ENCODE data around the gene CD99L2. TPM values are rescaled to one million over a fixed set of nuclear protein-coding genes. Genes with fewer than 3 reads are reported as not detected.
A peak's percentile ranks its signal among the peaks of the same experiment; 100 is the strongest.
"Not testable (repeated sequence)": the region's sequence is repeated elsewhere in the genome, so short reads cannot be mapped to it uniquely, and the experiment has no call there.

Gene CD99L2
- total RNA-seq, 2 donors from 2014 or later = 11.6 to 17.6 TPM

- no peak for ATAC-seq (replicated peaks)
- Mint-ChIP-seq H3K36me3 (ENCODE audit: low read depth) (no peaks in the 10 kb centered on the region), H3K4me3 (no peak overlapping the region), H3K4me1 (no peaks in the 10 kb centered on the region), H3K27ac (no peak overlapping the region), H3K27me3 (no peaks in the 10 kb centered on the region), H3K9me3 (no peaks in the 10 kb centered on the region)
Measured at GRCh38 chrX:150906694-150907093, 8.2 kb upstream of the CD99L2 start.

- H3K27ac Mint-ChIP-seq = no peak overlapping the region
- ATAC-seq (replicated peaks) = no peak
- H3K36me3 Mint-ChIP-seq (ENCODE audit: low read depth) = no peaks in the 10 kb centered on the region
- H3K9me3 Mint-ChIP-seq = no peaks in the 10 kb centered on the region
- no peak overlapping the region for H3K4me3 Mint-ChIP-seq
- no peaks in the 10 kb centered on the region for H3K27me3 Mint-ChIP-seq
- no peaks in the 10 kb centered on the region for H3K4me1 Mint-ChIP-seq
Measured at GRCh38 chrX:150905293-150905692, 6.8 kb upstream of the CD99L2 start.

- Mint-ChIP-seq H3K9me3 (no peaks in the 10 kb centered on the region), H3K27ac (no peak overlapping the region), H3K36me3 (ENCODE audit: low read depth) (no peaks in the 10 kb centered on the region), H3K4me3 (no peak overlapping the region), H3K4me1 (no peaks in the 10 kb centered on the region), H3K27me3 (no peaks in the 10 kb centered on the region)
- no peak for ATAC-seq (replicated peaks)
Measured at GRCh38 chrX:150903110-150903508, 4.6 kb upstream of the CD99L2 start.

- H3K27me3 Mint-ChIP-seq = no peaks in the 10 kb centered on the region
- no peaks in the 10 kb centered on the region for H3K4me1 Mint-ChIP-seq
- no peaks in the 10 kb centered on the region for H3K36me3 Mint-ChIP-seq (ENCODE audit: low read depth)
- H3K9me3 Mint-ChIP-seq = no peaks in the 10 kb centered on the region
- no peak for ATAC-seq (replicated peaks)
- no peak overlapping the region for H3K4me3 Mint-ChIP-seq
- no peak overlapping the region for H3K27ac Mint-ChIP-seq
Measured at GRCh38 chrX:150902434-150903109, 4.1 kb upstream of the CD99L2 start.

- no peaks in the 10 kb centered on the region for H3K9me3 Mint-ChIP-seq
- peak overlapping the region; percentile 79 for H3K4me3 Mint-ChIP-seq
- H3K27ac Mint-ChIP-seq = no peak overlapping the region
- peaks cover 5% of the 10 kb centered on the region for H3K4me1 Mint-ChIP-seq
- no peak for ATAC-seq (replicated peaks)
- no peaks in the 10 kb centered on the region for H3K27me3 Mint-ChIP-seq
- no peaks in the 10 kb centered on the region for H3K36me3 Mint-ChIP-seq (ENCODE audit: low read depth)
Measured at GRCh38 chrX:150899191-150899757, 806 bp upstream of the CD99L2 start.

GRCh38 chrX:150897421-150898320 is 797 bp downstream of the CD99L2 start:
- Mint-ChIP-seq H3K27me3 (no peaks in the 10 kb centered on the region), H3K9me3 (no peaks in the 10 kb centered on the region), H3K36me3 (ENCODE audit: low read depth) (no peaks in the 10 kb centered on the region), H3K4me1 (peaks cover 5% of the 10 kb centered on the region), H3K4me3 (peak overlapping the region; percentile 67), H3K27ac (peak overlapping the region; percentile 65)
- no peak for ATAC-seq (replicated peaks)

GRCh38 chrX:150896632-150897031 is 1.8 kb downstream of the CD99L2 start:
- Mint-ChIP-seq H3K27me3 (no peaks in the 10 kb centered on the region), H3K4me3 (peak overlapping the region; percentile 67), H3K4me1 (peaks cover 5% of the 10 kb centered on the region), H3K9me3 (no peaks in the 10 kb centered on the region), H3K27ac (no peak overlapping the region), H3K36me3 (ENCODE audit: low read depth) (no peaks in the 10 kb centered on the region)
- ATAC-seq (replicated peaks) = no peak

- no peaks in the 10 kb centered on the region for H3K9me3 Mint-ChIP-seq
- H3K4me1 Mint-ChIP-seq = peaks cover 5% of the 10 kb centered on the region
- no peak overlapping the region for H3K27ac Mint-ChIP-seq
- no peak overlapping the region for H3K4me3 Mint-ChIP-seq
- ATAC-seq (replicated peaks) = no peak
- no peaks in the 10 kb centered on the region for H3K27me3 Mint-ChIP-seq
- no peaks in the 10 kb centered on the region for H3K36me3 Mint-ChIP-seq (ENCODE audit: low read depth)
Measured at GRCh38 chrX:150893936-150894335, 4.5 kb downstream of the CD99L2 start.

GRCh38 chrX:150889131-150889530 is 9.3 kb downstream of the CD99L2 start:
- H3K27me3 Mint-ChIP-seq = no peaks in the 10 kb centered on the region
- H3K36me3 Mint-ChIP-seq (ENCODE audit: low read depth) = no peaks in the 10 kb centered on the region
- no peak overlapping the region for H3K27ac Mint-ChIP-seq
- no peaks in the 10 kb centered on the region for H3K9me3 Mint-ChIP-seq
- ATAC-seq (replicated peaks) = no peak
- no peaks in the 10 kb centered on the region for H3K4me1 Mint-ChIP-seq
- H3K4me3 Mint-ChIP-seq = no peak overlapping the region

- Mint-ChIP-seq H3K4me3 (no peak overlapping the region), H3K27ac (no peak overlapping the region), H3K4me1 (no peaks in the 10 kb centered on the region), H3K27me3 (no peaks in the 10 kb centered on the region), H3K9me3 (no peaks in the 10 kb centered on the region), H3K36me3 (ENCODE audit: low read depth) (no peaks in the 10 kb centered on the region)
- no peak for ATAC-seq (replicated peaks)
Measured at GRCh38 chrX:150887906-150888465, 10.5 kb downstream of the CD99L2 start.

- not testable (repeated sequence) for H3K27ac Mint-ChIP-seq; H3K36me3 Mint-ChIP-seq (ENCODE audit: low read depth); H3K4me1 Mint-ChIP-seq; ATAC-seq (replicated peaks); H3K27me3 Mint-ChIP-seq; H3K4me3 Mint-ChIP-seq; H3K9me3 Mint-ChIP-seq
Measured at GRCh38 chrX:150887268-150887667, 11.2 kb downstream of the CD99L2 start.

- Mint-ChIP-seq H3K4me1 (peaks cover under 1% of the 10 kb centered on the region), H3K27ac (no peak overlapping the region), H3K9me3 (no peaks in the 10 kb centered on the region), H3K4me3 (no peak overlapping the region), H3K36me3 (ENCODE audit: low read depth) (no peaks in the 10 kb centered on the region), H3K27me3 (no peaks in the 10 kb centered on the region)
- ATAC-seq (replicated peaks) = no peak
Measured at GRCh38 chrX:150886381-150886780, 12.1 kb downstream of the CD99L2 start.

- Mint-ChIP-seq H3K4me1 (peaks cover 18% of the 10 kb centered on the region), H3K27me3 (no peaks in the 10 kb centered on the region), H3K9me3 (peaks cover 4% of the 10 kb centered on the region), H3K4me3 (peak overlapping the region; percentile 73), H3K36me3 (ENCODE audit: low read depth) (peaks cover 3% of the 10 kb centered on the region), H3K27ac (peak overlapping the region; percentile 90)
- ATAC-seq (replicated peaks) = peak; percentile 23
Measured at GRCh38 chrX:150880808-150881165, 17.7 kb downstream of the CD99L2 start.

GRCh38 chrX:150879855-150880807 is 18.3 kb downstream of the CD99L2 start:
- peak; percentile 90 for ATAC-seq (replicated peaks)
- H3K4me1 Mint-ChIP-seq = peaks cover 24% of the 10 kb centered on the region
- peak overlapping the region; percentile 90 for H3K27ac Mint-ChIP-seq
- no peaks in the 10 kb centered on the region for H3K27me3 Mint-ChIP-seq
- peaks cover 4% of the 10 kb centered on the region for H3K9me3 Mint-ChIP-seq
- peaks cover 9% of the 10 kb centered on the region for H3K36me3 Mint-ChIP-seq (ENCODE audit: low read depth)
- H3K4me3 Mint-ChIP-seq = peak overlapping the region; percentile 73
